Measurements from ENCODE around the gene DLAT.

The DLAT gene

GRCh38 chr11:112012874-112013273 lies 12.3 kb upstream of the DLAT start:
- H3K9ac ChIP-seq (ENCODE audit: low read depth, low read length, poor library complexity, severe bottlenecking) = no peak overlapping the region
- H3K4me2 ChIP-seq (ENCODE audit: low read depth, low read length, poor library complexity, severe bottlenecking) = no peak overlapping the region
- no peaks in the 10 kb centered on the region for H4K20me1 ChIP-seq (ENCODE audit: insufficient read depth, low read length, poor library complexity, severe bottlenecking)
- H3K9me3 ChIP-seq (ENCODE audit: insufficient read depth, low read depth, low read length) = no peaks in the 10 kb centered on the region
- no peaks in the 10 kb centered on the region for H3F3A ChIP-seq (ENCODE audit: low read depth)
- no peak overlapping the region for H3K4me3 ChIP-seq (ENCODE audit: low read length, poor library complexity, severe bottlenecking)
- H2AFZ ChIP-seq (ENCODE audit: low read length) = no peak overlapping the region
- no peaks in the 10 kb centered on the region for H3K79me2 ChIP-seq (ENCODE audit: insufficient read depth, low read length)
- no peaks in the 10 kb centered on the region for H3K4me1 ChIP-seq (ENCODE audit: insufficient read depth, low read length, poor library complexity, severe bottlenecking)
- no peaks in the 10 kb centered on the region; the same call in 1 of the 2 replicates for H3K36me3 ChIP-seq (ENCODE audit: insufficient read depth, low read length)
- TF ChIP-seq CTCF (conservative IDR thresholded peaks at IDR 0.05; ENCODE audit: low read length) (no peak), EZH2phosphoT487 (IDR thresholded peaks at IDR 0.05; ENCODE audit: borderline replicate concordance) (no peak)
- H3K27me3 ChIP-seq (ENCODE audit: insufficient read depth, low read length, poor library complexity, severe bottlenecking) = no peaks in the 10 kb centered on the region
- H3K9me2 ChIP-seq (replicated peaks; ENCODE audit: low read depth, low read length) = no peaks in the 10 kb centered on the region

GRCh38 chr11:112013497-112014164 lies 11.6 kb upstream of the DLAT start:
- no peaks in the 10 kb centered on the region for H3K4me1 ChIP-seq (ENCODE audit: insufficient read depth, low read length, poor library complexity, severe bottlenecking)
- no peaks in the 10 kb centered on the region for H3K27me3 ChIP-seq (ENCODE audit: insufficient read depth, low read length, poor library complexity, severe bottlenecking)
- H3K4me2 ChIP-seq (ENCODE audit: low read depth, low read length, poor library complexity, severe bottlenecking) = no peak overlapping the region
- H3K9ac ChIP-seq (ENCODE audit: low read depth, low read length, poor library complexity, severe bottlenecking) = no peak overlapping the region
- H2AFZ ChIP-seq (ENCODE audit: low read length) = no peak overlapping the region
- no peak overlapping the region for H3K4me3 ChIP-seq (ENCODE audit: low read length, poor library complexity, severe bottlenecking)
- no peaks in the 10 kb centered on the region for H3F3A ChIP-seq (ENCODE audit: low read depth)
- no peaks in the 10 kb centered on the region for H3K9me2 ChIP-seq (replicated peaks; ENCODE audit: low read depth, low read length)
- no peaks in the 10 kb centered on the region for H3K9me3 ChIP-seq (ENCODE audit: insufficient read depth, low read depth, low read length)
- no peaks in the 10 kb centered on the region for H4K20me1 ChIP-seq (ENCODE audit: insufficient read depth, low read length, poor library complexity, severe bottlenecking)
- no peaks in the 10 kb centered on the region; the same call in 1 of the 2 replicates for H3K36me3 ChIP-seq (ENCODE audit: insufficient read depth, low read length)
- no peaks in the 10 kb centered on the region for H3K79me2 ChIP-seq (ENCODE audit: insufficient read depth, low read length)
- TF ChIP-seq CTCF (conservative IDR thresholded peaks at IDR 0.05; ENCODE audit: low read length) (no peak), EZH2phosphoT487 (IDR thresholded peaks at IDR 0.05; ENCODE audit: borderline replicate concordance) (no peak)

GRCh38 chr11:112016088-112016764 lies 9.0 kb upstream of the DLAT start:
- H4K20me1 ChIP-seq (ENCODE audit: insufficient read depth, low read length, poor library complexity, severe bottlenecking) = no peaks in the 10 kb centered on the region
- H3K27me3 ChIP-seq (ENCODE audit: insufficient read depth, low read length, poor library complexity, severe bottlenecking) = no peaks in the 10 kb centered on the region
- H3K9me2 ChIP-seq (replicated peaks; ENCODE audit: low read depth, low read length) = no peaks in the 10 kb centered on the region
- no peaks in the 10 kb centered on the region for H3K79me2 ChIP-seq (ENCODE audit: insufficient read depth, low read length)
- no peak overlapping the region for H3K9ac ChIP-seq (ENCODE audit: low read depth, low read length, poor library complexity, severe bottlenecking)
- H3K4me2 ChIP-seq (ENCODE audit: low read depth, low read length, poor library complexity, severe bottlenecking) = no peak overlapping the region
- no peaks in the 10 kb centered on the region for H3K9me3 ChIP-seq (ENCODE audit: insufficient read depth, low read depth, low read length)
- H2AFZ ChIP-seq (ENCODE audit: low read length) = no peak overlapping the region
- TF ChIP-seq EZH2phosphoT487 (IDR thresholded peaks at IDR 0.05; ENCODE audit: borderline replicate concordance) (no peak), CTCF (conservative IDR thresholded peaks at IDR 0.05; ENCODE audit: low read length) (no peak)
- H3K4me1 ChIP-seq (ENCODE audit: insufficient read depth, low read length, poor library complexity, severe bottlenecking) = no peaks in the 10 kb centered on the region
- H3K36me3 ChIP-seq (ENCODE audit: insufficient read depth, low read length) = no peaks in the 10 kb centered on the region; the same call in 1 of the 2 replicates
- H3K4me3 ChIP-seq (ENCODE audit: low read length, poor library complexity, severe bottlenecking) = no peak overlapping the region
- H3F3A ChIP-seq (ENCODE audit: low read depth) = no peaks in the 10 kb centered on the region

Data from Loucy (cell line).